H1 (cell line): Measurements from ENCODE around the gene ADAMTSL2. TPM values are rescaled to one million over a fixed set of nuclear protein-coding genes. Genes with fewer than 3 reads are reported as not detected.

Experiments
- BCL11A ChIP-seq, 2 experiments: IDR thresholded peaks; one replicate each; pipeline ENCODE4 v1.6.1; 2011; ENCODE audit warnings: low read depth in 2 of 2, low read length in 2 of 2, mild to moderate bottlenecking in 2 of 2
- BRCA1 ChIP-seq: IDR thresholded peaks from 2 replicates; pipeline ENCODE4 v1.6.1; 2012; ENCODE audit warnings: low read depth, low read length, improper control_type of control experiment
- CBX5 ChIP-seq: fragments of 300-800, 300-1000 bp; sonication (generic); IDR thresholded peaks from 2 replicates; pipeline ENCODE4 v1.7.1; 2016; ENCODE audit warnings: antibody characterized with exemption, low read length, low read depth
- CEBPB ChIP-seq: IDR thresholded peaks from 2 replicates; pipeline ENCODE4 v1.6.1; 2012; ENCODE audit warnings: low read depth, low read length
- EGR1 ChIP-seq: IDR thresholded peaks from 2 replicates; pipeline ENCODE4 v1.6.1; 2011; ENCODE audit warnings: low read depth, low read length, borderline replicate concordance
- EZH2 ChIP-seq: fragments of 200-600 bp; sonication (generic); IDR thresholded peaks from 2 replicates; pipeline ENCODE4 v1.7.1; 2012; ENCODE audit warnings: low read depth, mild to moderate bottlenecking, moderate library complexity, low read length, inconsistent platforms; ENCODE audit not compliant: severe bottlenecking
- GABPA ChIP-seq: IDR thresholded peaks from 2 replicates; pipeline ENCODE4 v1.6.1; 2011; ENCODE audit warnings: mild to moderate bottlenecking, low read length, moderate library complexity, borderline replicate concordance; ENCODE audit not compliant: insufficient read depth
- RAD21 ChIP-seq, 2 experiments: IDR thresholded peaks in 1 of 2; conservative IDR thresholded peaks in 1 of 2; 2 replicates each; pipeline ENCODE4 v1.6.1; 2011; ENCODE audit warnings: low read depth in 2 of 2, low read length in 2 of 2, improper control_type of control experiment in 1 of 2, inconsistent platforms in 1 of 2, mild to moderate bottlenecking in 1 of 2, moderate library complexity in 1 of 2
- SIX5 ChIP-seq: IDR thresholded peaks from 2 replicates; pipeline ENCODE4 v1.6.1; 2011; ENCODE audit warnings: mild to moderate bottlenecking, low read depth, low read length
- polyA plus RNA-seq, 7 experiments: library from polyadenylated mRNA; depleted of rRNA in 3 of 7; stranded (reverse) in 5 of 7; unstranded in 2 of 7; fragments of >200 nt in 5 of 7; fragments of 200-250 nt in 2 of 7; gene quantifications; 1 replicate in 5 of 7; 2 replicates in 1 of 7; 4 replicates in 1 of 7; pipeline versions ENCODE4 v1.2.1 to v1.2.3, GENCODE V29; 2011 to 2013; ENCODE audit warnings: missing spikeins in 2 of 7, mixed read lengths in 2 of 7
- total RNA-seq: library from RNA; stranded (reverse); fragmentation: NEBNext Ultra II Directional; extraction: Animal tissue kit (Norgen Biotek cat#: 25700); gene quantifications from 2 replicates; pipeline ENCODE4 v1.2.1, GENCODE V29; 2021

ADAMTSL2 gene
- total and polyA plus RNA-seq, 2 of the 8 experiments (the other 6 are each of a cell fraction or from before 2014, with no cell fraction given) = 0.74 to 0.76 TPM

DNA sequence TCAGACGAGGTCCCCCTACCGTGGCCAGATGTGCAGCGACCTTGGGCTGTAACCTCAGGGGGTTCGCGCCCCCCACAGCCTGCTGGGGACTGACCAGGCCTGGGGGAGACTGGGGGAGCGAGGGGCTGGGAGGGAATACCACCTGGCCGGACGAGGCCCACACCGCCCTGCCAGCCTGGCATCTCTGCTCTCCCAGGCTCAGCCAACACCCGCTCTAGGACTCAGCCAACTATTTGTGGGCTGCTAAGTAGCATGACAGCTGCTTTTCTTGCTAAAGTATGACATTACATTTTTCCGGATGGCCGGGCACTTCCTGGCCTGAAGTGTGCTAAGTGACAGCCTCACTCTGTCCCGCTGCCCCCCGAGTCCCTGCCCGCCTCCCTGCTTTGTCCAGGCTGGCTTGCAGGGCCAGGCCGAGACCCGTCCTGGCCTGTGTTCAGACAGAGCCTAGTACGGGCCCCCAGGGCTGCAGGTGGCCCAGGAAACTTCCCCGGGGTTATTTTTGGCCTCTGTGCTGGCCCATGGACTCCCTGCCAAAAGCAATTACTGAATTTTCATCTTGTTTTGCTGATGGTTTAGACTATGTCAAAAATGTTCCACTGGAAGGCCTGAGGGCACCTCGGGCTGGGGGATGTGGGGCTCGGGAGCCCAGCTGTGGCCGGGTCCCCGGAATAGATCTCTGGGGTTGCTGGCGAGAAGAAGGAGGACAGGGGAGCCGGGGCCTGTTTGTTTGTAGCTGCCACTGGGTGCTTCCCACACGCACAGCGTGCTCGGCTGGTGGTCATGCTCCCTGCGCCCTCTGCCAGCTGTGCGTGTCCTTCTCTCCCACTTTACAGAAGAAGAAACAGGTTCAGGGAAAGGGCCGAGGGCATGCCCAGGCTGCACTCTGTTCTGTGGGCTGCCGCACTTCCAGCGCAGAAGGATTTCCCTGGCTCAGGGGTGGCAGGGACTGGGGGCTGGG lies 42.2 kb upstream of the ADAMTSL2 start (continued):
- TF ChIP-seq BCL11A (IDR thresholded peaks at IDR 0.05; ENCODE audit: low read depth in 2 of 2, low read length in 2 of 2) (no peak), EZH2 (no peak), GABPA (no peak), CBX5 (no peak), BRCA1 (no peak), RAD21 (IDR thresholded peaks at IDR 0.05 in 1 of 2, conservative IDR thresholded peaks at IDR 0.05 in 1 of 2; ENCODE audit: low read depth in 2 of 2, low read length in 2 of 2) (no peak), EGR1 (no peak), SIX5 (no peak), CEBPB (no peak)
- TF ChIP-seq, all 59 proteins: peak for 0
